ENCODE measurements around the gene SCN2B.

Gene SCN2B

DNA sequence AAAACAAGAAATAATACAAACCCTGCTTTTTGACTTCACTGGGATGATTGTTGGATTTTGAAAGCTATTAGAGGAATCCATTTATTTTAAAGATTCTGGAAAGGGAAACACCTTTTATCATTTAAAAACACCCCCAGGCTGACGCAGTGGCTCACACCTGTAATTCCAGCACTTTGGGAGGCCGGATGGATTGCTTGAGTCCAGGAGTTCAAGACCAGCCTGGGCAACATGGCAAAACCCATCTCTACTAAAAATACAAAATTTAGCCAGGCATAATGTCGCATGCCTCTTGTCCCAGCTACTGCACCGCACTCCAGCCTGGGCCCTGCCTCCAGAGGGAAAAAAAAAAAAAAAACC is 317 bp upstream of the SCN2B start:
- DNase-seq (ENCODE audit: insufficient read length, low spot score) = no peak

DNA sequence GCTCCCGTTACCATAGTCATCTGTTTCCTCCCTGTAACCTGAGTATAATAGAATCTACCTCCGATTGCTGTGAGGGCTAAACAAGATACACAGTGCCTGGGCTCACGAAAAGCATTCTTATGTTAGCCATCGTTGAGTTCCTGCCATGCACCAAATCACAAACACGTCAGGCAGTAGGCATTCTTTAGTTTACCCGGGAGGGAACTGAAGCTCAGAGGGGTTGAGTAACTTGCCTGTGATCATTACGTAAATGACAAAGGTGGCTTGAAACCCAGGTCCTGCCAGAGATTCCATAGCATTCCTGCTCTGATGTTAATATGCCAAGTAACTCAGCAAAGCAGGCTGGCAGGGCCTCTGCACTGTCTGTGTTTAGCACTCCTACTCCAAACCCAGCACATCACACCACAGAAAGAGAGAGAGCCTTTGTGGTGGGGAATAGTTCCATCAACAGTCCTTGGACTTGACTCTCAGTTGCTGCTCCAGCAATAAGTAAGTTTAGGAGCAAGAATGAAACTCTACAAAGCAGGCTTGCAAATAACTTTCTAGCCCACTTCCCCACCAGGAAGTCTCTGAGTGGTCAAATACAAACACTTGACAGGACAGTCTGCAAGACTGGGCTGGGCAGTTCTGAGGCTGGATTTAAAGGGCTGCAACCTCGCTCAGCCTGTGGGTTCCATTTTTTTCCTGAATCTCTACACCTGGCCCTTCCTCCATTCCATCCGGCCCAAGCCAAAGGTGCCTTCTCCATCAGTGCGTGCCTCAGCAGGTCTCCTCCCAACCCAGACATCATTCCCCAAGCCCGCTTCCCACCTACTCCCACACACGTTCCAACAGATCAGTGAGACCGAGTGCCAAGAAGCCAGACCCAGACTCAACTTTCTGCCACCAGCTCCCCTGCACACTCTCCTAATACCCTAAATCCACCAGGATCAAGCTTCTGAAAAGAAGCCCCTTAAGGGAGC is 1.1 kb downstream of the SCN2B start:
- DNase-seq (ENCODE audit: insufficient read length, low spot score) (no peak), FAIRE-seq (no peak)
- no peak for TF ChIP-seq POLR2AphosphoS5 (IDR thresholded peaks at IDR 0.05; ENCODE audit: low read depth, low read length)
- TF ChIP-seq SPI1 (IDR thresholded peaks at IDR 0.05; ENCODE audit: low read depth, low read length) = peak; percentile 19; the same call in 1 of the 2 replicates
- TF ChIP-seq POLR2A (IDR thresholded peaks at IDR 0.05; ENCODE audit: low read depth, low read length) = no peak

More for the DNA sequence above, 317 bp upstream of the SCN2B start:
- no peak for FAIRE-seq
- TF ChIP-seq POLR2AphosphoS5 (IDR thresholded peaks at IDR 0.05; ENCODE audit: low read depth, low read length) = no peak
- TF ChIP-seq POLR2A (IDR thresholded peaks at IDR 0.05; ENCODE audit: low read depth, low read length) = no peak
- no peak for TF ChIP-seq POU2F2 (IDR thresholded peaks at IDR 0.05; ENCODE audit: low read depth, low read length)
- no peak for TF ChIP-seq PAX5 (IDR thresholded peaks at IDR 0.05; ENCODE audit: insufficient read depth, low read length, severe bottlenecking)
- no peak for TF ChIP-seq TAF1 (IDR thresholded peaks at IDR 0.05; ENCODE audit: low read depth, low read length)
- TF ChIP-seq SPI1 (IDR thresholded peaks at IDR 0.05; ENCODE audit: low read depth, low read length) = no peak

DNA sequence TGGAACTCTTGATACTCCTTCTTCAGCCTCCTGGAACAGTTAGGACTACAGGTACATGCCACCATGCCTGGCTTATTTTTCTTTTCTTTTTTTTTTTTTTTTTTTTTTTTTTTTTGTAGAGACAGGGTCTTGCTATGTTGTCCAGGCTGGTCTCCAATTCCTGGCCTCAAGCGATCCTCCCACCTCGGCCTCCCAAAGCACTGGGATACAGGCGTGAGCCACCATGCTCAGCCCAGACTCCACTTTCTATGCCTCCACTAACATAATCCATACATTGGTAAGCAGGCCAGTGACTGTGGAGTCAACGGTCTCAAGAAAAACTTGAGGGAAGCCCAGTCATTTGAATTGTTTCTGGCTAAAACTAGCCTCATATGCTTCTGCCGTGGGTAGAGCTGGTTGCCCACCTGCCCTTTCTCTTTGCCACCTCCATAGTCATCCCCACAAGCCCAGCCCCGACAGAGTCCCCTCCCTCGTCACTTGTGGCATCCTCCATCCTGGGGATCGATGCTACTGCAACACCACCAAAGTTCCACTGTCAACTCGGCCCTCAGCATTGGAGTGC is 2.4 kb downstream of the SCN2B start:
- DNase-seq (ENCODE audit: insufficient read length, low spot score) (no peak), FAIRE-seq (no peak)
- TF ChIP-seq POLR2A (IDR thresholded peaks at IDR 0.05; ENCODE audit: low read depth, low read length) (no peak), SPI1 (IDR thresholded peaks at IDR 0.05; ENCODE audit: low read depth, low read length) (no peak), POU2F2 (IDR thresholded peaks at IDR 0.05; ENCODE audit: low read depth, low read length) (no peak), POLR2AphosphoS5 (IDR thresholded peaks at IDR 0.05; ENCODE audit: low read depth, low read length) (no peak), TAF1 (IDR thresholded peaks at IDR 0.05; ENCODE audit: low read depth, low read length) (no peak), PAX5 (IDR thresholded peaks at IDR 0.05; ENCODE audit: insufficient read depth, low read length, severe bottlenecking) (no peak)

DNA sequence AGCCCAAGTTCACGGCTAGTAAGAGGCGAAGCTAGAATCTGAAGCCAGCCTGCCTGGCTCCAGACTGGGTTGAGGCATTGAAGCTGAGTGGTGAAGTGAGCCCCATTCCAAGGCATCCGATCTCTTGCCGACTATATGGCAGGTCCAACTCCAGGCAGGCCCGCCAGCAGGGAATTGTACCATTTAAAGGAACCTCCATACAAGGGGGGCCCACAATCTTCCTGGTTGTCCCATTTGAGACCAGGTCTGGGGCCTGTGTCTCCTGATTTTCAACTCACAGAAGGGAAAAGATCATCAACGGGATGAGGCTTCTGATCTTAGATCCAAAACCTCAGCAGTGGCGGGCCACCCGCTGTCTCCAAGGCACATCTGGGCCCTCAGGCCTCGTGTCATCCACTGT is 4.1 kb downstream of the SCN2B start:
- no peak for TF ChIP-seq TAF1 (IDR thresholded peaks at IDR 0.05; ENCODE audit: low read depth, low read length)
- TF ChIP-seq POLR2A (IDR thresholded peaks at IDR 0.05; ENCODE audit: low read depth, low read length) = no peak
- no peak for TF ChIP-seq POLR2AphosphoS5 (IDR thresholded peaks at IDR 0.05; ENCODE audit: low read depth, low read length)
- TF ChIP-seq POU2F2 (IDR thresholded peaks at IDR 0.05; ENCODE audit: low read depth, low read length) = no peak
- no peak for TF ChIP-seq SPI1 (IDR thresholded peaks at IDR 0.05; ENCODE audit: low read depth, low read length)
- no peak for TF ChIP-seq PAX5 (IDR thresholded peaks at IDR 0.05; ENCODE audit: insufficient read depth, low read length, severe bottlenecking)
- DNase-seq (ENCODE audit: insufficient read length, low spot score) (no peak), FAIRE-seq (no peak)

DNA sequence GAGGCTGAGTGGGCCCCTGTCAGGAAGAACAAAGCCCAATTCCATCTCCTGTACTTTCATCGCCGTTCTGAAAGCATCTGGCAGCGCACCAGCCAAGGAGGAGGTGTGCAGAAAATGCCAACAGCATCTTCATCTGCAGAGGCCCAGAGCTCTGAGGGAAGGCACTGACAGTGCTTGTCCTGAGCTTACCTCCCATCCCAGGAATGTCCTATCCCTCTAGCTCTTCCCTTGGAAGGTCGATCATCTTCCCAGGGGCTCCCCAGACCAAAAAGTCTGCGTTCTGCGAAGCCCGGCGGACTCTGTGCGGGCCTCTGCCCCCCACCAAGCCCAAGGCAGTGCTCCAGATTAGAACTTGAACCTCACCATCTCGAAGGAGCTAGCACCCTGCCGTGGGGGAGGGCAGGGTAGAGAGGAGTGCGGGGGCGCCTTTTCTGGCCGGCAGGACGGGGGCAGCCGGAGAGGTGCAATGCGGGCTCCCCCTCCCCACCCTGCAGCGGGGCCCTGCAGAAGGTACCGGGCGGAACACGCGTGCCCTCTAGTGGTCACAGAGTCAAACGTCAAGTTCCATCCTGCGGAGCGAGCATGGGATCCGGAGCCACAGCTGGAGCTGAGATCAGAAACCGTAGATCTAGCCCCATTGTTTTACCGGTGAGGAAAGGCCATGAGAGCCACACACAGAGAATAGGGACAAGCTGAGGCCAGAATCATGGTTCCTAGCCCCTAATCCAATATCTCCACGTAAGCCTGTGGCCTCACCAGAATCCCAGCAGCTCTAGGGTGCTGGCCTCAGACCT is 5.0 kb downstream of the SCN2B start:
- DNase-seq (ENCODE audit: insufficient read length, low spot score) (peak; percentile 81), FAIRE-seq (peak; percentile 91)
- TF ChIP-seq POLR2A (IDR thresholded peaks at IDR 0.05; ENCODE audit: low read depth, low read length) = no peak
- TF ChIP-seq PAX5 (IDR thresholded peaks at IDR 0.05; ENCODE audit: insufficient read depth, low read length, severe bottlenecking) = no peak

DNA sequence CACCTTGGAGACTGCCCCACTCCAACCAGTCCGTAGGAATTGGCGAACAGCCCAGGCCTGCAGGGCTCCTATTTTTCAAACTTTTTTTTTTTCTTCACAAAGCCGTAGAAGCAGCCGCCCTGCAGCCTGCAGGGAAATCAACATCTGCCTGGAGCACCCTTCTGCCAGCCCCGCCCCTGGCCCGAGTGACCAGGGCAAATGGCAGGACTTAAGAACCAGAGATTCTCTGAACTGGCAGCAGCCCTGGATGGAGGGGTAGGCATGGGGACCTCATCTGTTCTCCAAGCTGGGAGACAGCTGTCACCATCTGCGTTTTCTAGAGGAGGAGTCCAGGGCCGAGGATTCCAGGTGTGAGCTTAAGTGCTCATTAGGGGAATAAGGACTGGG is 5.6 kb downstream of the SCN2B start:
- TF ChIP-seq SPI1 (IDR thresholded peaks at IDR 0.05; ENCODE audit: low read depth, low read length) (no peak), POU2F2 (IDR thresholded peaks at IDR 0.05; ENCODE audit: low read depth, low read length) (no peak)
- no peak for DNase-seq (ENCODE audit: insufficient read length, low spot score)
- FAIRE-seq = no peak

DNA sequence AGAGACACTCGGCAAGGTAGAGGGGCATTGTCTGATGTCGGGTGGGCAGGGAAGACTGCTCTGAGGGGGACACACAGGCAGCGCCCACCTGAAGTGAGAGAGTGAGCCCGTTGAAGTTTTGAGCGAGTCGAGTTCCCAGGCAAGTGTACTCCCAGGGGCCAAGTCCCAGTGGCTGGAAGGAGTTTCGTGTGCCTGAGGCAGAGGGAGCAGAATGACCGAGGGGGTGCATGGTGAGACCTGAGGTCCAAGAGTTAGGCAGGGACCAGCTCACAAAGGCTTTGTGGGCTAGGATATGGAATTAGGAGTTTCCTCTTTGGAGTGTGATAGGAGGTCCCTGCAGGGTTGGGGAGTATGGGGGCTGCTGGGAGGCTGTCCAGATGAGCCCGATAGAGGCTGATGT is 6.2 kb downstream of the SCN2B start:
- no peak for DNase-seq (ENCODE audit: insufficient read length, low spot score)
- TF ChIP-seq TAF1 (IDR thresholded peaks at IDR 0.05; ENCODE audit: low read depth, low read length) = no peak
- TF ChIP-seq POLR2AphosphoS5 (IDR thresholded peaks at IDR 0.05; ENCODE audit: low read depth, low read length) = no peak
- TF ChIP-seq POU2F2 (IDR thresholded peaks at IDR 0.05; ENCODE audit: low read depth, low read length) = no peak
- TF ChIP-seq POLR2A (IDR thresholded peaks at IDR 0.05; ENCODE audit: low read depth, low read length) = no peak

DNA sequence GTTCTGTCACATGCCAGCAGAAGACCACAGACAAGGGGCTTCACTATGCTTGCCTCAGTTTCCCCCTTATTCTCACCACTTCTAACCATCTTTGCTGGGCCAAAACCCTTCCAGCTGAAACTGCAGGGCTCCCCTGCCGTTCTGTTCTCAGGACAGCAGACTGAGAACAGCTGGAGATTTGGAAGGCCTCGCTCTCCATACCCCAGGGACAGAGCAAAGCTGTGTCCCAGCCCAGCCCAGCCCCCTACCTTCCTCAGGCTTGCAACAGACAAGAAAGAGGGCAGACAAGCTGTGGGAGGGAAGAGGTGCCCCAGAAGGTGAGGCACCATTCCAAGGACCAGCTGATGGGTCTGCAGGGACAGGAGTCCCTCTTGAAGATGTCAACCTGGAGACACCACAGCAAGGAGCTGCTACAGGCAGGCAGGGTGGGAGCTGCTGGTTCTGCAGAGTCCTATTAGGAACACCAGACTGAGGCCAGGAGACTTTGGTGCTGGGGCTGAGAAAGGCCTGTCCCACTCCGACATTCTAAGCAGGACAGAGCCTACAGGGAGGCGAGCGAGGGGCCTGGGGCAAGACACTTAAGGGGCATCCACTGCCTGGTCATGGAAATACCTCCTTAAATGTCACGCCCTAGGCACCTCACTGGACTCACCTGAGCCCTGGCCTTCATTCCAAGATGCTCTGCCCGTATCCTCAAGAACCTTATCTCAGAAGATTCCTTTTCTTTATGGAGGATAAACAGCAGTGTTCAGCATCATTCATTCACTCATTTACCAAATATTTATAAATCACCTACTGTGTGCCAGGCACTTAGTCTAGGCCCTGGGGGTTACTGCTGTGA is 6.9 kb downstream of the SCN2B start:
- FAIRE-seq (no peak), DNase-seq (ENCODE audit: insufficient read length, low spot score) (no peak)
- TF ChIP-seq TAF1 (IDR thresholded peaks at IDR 0.05; ENCODE audit: low read depth, low read length) = no peak
- TF ChIP-seq POLR2AphosphoS5 (IDR thresholded peaks at IDR 0.05; ENCODE audit: low read depth, low read length) = no peak
- TF ChIP-seq SPI1 (IDR thresholded peaks at IDR 0.05; ENCODE audit: low read depth, low read length) = no peak
- no peak for TF ChIP-seq POU2F2 (IDR thresholded peaks at IDR 0.05; ENCODE audit: low read depth, low read length)
- TF ChIP-seq POLR2A (IDR thresholded peaks at IDR 0.05; ENCODE audit: low read depth, low read length) = no peak
- no peak for TF ChIP-seq PAX5 (IDR thresholded peaks at IDR 0.05; ENCODE audit: insufficient read depth, low read length, severe bottlenecking)

More for the DNA sequence above, 6.2 kb downstream of the SCN2B start:
- no peak for FAIRE-seq

DNA sequence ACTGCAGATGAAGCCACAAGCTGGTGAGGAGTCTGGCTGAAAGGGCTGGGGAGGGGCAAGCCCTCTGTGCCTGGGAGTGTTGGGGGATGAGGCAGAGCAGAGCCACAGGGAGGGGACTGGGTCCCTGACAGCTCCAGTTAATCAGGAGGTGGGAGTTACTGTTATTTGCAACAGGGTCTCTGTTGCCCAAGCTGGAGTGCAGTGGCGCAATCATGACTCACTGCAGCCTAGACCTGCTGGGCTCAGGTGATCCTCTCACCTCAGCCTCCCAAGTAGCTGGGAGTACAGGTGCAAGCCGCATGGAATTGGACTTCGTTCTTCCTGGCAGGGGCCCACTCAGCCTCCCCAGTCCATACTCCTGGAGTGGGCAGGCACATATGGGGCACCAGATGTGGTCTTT is 7.7 kb downstream of the SCN2B start:
- DNase-seq (ENCODE audit: insufficient read length, low spot score) (no peak), FAIRE-seq (no peak)
- no peak for TF ChIP-seq SPI1 (IDR thresholded peaks at IDR 0.05; ENCODE audit: low read depth, low read length)
- TF ChIP-seq PAX5 (IDR thresholded peaks at IDR 0.05; ENCODE audit: insufficient read depth, low read length, severe bottlenecking) = no peak
- no peak for TF ChIP-seq POLR2A (IDR thresholded peaks at IDR 0.05; ENCODE audit: low read depth, low read length)
- no peak for TF ChIP-seq TAF1 (IDR thresholded peaks at IDR 0.05; ENCODE audit: low read depth, low read length)
- no peak for TF ChIP-seq POLR2AphosphoS5 (IDR thresholded peaks at IDR 0.05; ENCODE audit: low read depth, low read length)
- TF ChIP-seq POU2F2 (IDR thresholded peaks at IDR 0.05; ENCODE audit: low read depth, low read length) = no peak
